ENCODE data around the gene CCDC183.

CCDC183 gene

GRCh38 chr9:136826188-136826541, 30.0 kb downstream of the CCDC183 start:
- no peak for TF ChIP-seq CTCF (conservative IDR thresholded peaks at IDR 0.05; ENCODE audit: control insufficient read depth, insufficient read depth, low read depth, low read length)
- H3K4me3 ChIP-seq (ENCODE audit: control insufficient read depth, low read depth, low read length): no peak overlapping the region
- DNase-seq (ENCODE audit: low read depth): no peak

GRCh38 chr9:136826703-136827582, 30.8 kb downstream of the CCDC183 start:
- no peak for DNase-seq (ENCODE audit: low read depth)
- no peak for TF ChIP-seq CTCF (conservative IDR thresholded peaks at IDR 0.05; ENCODE audit: control insufficient read depth, insufficient read depth, low read depth, low read length)

GRCh38 chr9:136827794-136828473, 31.8 kb downstream of the CCDC183 start:
- H3K4me3 ChIP-seq (ENCODE audit: control insufficient read depth, low read depth, low read length): no peak overlapping the region
- DNase-seq (ENCODE audit: low read depth): no peak
- no peak for TF ChIP-seq CTCF (conservative IDR thresholded peaks at IDR 0.05; ENCODE audit: control insufficient read depth, insufficient read depth, low read depth, low read length)

More at GRCh38 chr9:136826703-136827582, 30.8 kb downstream of the CCDC183 start:
- no peak overlapping the region for H3K4me3 ChIP-seq (ENCODE audit: control insufficient read depth, low read depth, low read length)

- H3K4me3 ChIP-seq (ENCODE audit: control insufficient read depth, low read depth, low read length): no peak overlapping the region
- no peak for DNase-seq (ENCODE audit: low read depth)
- TF ChIP-seq CTCF (conservative IDR thresholded peaks at IDR 0.05; ENCODE audit: control insufficient read depth, insufficient read depth, low read depth, low read length): no peak
Observed at GRCh38 chr9:136828474-136829140, 32.5 kb downstream of the CCDC183 start.

GRCh38 chr9:136829412-136829811, 33.3 kb downstream of the CCDC183 start:
- no peak for DNase-seq (ENCODE audit: low read depth)
- TF ChIP-seq CTCF (conservative IDR thresholded peaks at IDR 0.05; ENCODE audit: control insufficient read depth, insufficient read depth, low read depth, low read length): no peak
- no peak overlapping the region for H3K4me3 ChIP-seq (ENCODE audit: control insufficient read depth, low read depth, low read length)

- H3K4me3 ChIP-seq (ENCODE audit: control insufficient read depth, low read depth, low read length): no peak overlapping the region
- no peak for DNase-seq (ENCODE audit: low read depth)
- no peak for TF ChIP-seq CTCF (conservative IDR thresholded peaks at IDR 0.05; ENCODE audit: control insufficient read depth, insufficient read depth, low read depth, low read length)
Observed at GRCh38 chr9:136829981-136830885, 34.1 kb downstream of the CCDC183 start.
